Omental fat pad (tissue), 4 donors: ENCODE measurements around the gene SECISBP2L. TPM values are rescaled to one million over a fixed set of nuclear protein-coding genes. Genes with fewer than 3 reads are reported as not detected.

ENCODE experiments used
- ATAC-seq: fragments of 150-250 bp; one replicate; pipeline ENCODE4 v1.9.1; 2016; ENCODE audit warnings: mild to moderate bottlenecking, moderate library complexity; ENCODE audit not compliant: low FRiP score
- DNase-seq: peaks from one replicate; pipeline ENCODE4 v3.0.0-alpha.2; 2019; ENCODE audit warnings: low spot score
- total RNA-seq, 4 donors: library from RNA; depleted of rRNA; stranded (reverse); fragments of >200 nt; gene quantifications; one replicate each; pipeline ENCODE4 v1.1.0, GENCODE V29; 2016
- TF ChIP-seq, protein P1 (sequence below), 3 donors: fragments of 450-650 bp; IDR thresholded peaks; one replicate each; pipeline ENCODE4 v1.5.1; 2016 to 2017; ENCODE audit warnings: antibody characterized with exemption in 3 of 3, mild to moderate bottlenecking in 3 of 3, moderate library complexity in 2 of 3

The SECISBP2L gene
- total RNA-seq, 4 donors from 2014 or later = 31.0 to 56.7 (median 50.0) TPM

DNA sequence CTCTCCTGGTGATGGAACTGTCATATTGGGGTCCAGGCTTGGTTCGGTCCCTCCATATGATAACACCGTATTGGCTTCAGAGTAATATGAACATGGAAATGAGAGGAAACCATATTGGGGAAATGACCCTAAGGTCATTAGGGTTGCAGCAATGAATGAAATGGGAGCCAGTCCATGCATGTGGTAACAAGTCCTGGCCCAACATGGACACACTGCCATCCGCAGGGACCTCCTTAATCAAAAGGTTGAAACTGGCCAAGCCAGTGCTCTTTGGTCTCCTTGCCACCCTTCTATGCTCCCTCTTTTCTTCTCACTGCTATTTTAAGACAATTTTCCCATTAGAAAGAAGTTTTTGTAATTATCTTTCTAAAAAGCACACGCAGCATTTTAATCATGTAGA lies 90.9 kb downstream of the SECISBP2L start:
- TF ChIP-seq, protein P1, sequence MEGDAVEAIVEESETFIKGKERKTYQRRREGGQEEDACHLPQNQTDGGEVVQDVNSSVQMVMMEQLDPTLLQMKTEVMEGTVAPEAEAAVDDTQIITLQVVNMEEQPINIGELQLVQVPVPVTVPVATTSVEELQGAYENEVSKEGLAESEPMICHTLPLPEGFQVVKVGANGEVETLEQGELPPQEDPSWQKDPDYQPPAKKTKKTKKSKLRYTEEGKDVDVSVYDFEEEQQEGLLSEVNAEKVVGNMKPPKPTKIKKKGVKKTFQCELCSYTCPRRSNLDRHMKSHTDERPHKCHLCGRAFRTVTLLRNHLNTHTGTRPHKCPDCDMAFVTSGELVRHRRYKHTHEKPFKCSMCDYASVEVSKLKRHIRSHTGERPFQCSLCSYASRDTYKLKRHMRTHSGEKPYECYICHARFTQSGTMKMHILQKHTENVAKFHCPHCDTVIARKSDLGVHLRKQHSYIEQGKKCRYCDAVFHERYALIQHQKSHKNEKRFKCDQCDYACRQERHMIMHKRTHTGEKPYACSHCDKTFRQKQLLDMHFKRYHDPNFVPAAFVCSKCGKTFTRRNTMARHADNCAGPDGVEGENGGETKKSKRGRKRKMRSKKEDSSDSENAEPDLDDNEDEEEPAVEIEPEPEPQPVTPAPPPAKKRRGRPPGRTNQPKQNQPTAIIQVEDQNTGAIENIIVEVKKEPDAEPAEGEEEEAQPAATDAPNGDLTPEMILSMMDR (IDR thresholded peaks at IDR 0.05) = no peak
- no peak for ATAC-seq

DNA sequence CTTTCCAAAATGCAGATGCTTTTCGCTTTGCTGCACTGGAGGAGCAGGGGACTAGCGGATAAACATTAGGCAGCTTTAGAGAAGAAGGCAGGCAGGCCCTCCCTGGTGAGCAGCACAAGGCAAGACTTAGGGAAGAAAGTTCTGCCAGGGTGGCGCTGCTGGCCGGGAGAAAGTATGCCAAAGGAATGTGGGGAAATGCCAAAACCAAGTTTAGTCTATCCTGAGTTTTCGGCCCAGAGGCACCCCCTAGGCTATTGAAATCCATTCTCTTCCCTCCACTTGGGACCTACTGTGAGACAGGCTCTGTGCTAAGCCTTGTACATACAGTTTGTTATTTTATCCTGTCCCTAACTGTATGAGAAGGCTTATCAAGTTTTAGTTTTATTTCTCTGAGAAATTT lies 91.7 kb downstream of the SECISBP2L start:
- peak; percentile 44 for ATAC-seq
- no peak for DNase-seq
- TF ChIP-seq, protein P1 (IDR thresholded peaks at IDR 0.05) = no peak

More for the DNA sequence above, 90.9 kb downstream of the SECISBP2L start:
- DNase-seq = no peak

DNA sequence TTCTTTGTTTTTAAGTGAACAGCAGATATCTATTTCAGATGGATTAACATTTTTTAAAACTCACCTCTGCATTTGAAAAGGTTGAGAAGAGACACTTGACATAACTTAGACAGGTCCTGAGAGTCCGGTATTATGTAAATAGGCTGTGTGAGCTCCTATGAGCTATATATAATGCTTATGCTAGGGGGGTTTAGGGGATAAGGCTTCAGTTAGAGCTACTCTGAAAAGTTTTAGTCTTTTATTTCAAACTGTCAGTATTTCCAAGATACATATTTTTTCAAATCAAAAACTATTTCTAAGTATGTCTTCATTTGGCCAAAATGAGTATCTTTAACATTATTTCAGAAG lies 99.4 kb downstream of the SECISBP2L start:
- DNase-seq = no peak
- TF ChIP-seq, protein P1 (IDR thresholded peaks at IDR 0.05) = no peak
- ATAC-seq = no peak

DNA sequence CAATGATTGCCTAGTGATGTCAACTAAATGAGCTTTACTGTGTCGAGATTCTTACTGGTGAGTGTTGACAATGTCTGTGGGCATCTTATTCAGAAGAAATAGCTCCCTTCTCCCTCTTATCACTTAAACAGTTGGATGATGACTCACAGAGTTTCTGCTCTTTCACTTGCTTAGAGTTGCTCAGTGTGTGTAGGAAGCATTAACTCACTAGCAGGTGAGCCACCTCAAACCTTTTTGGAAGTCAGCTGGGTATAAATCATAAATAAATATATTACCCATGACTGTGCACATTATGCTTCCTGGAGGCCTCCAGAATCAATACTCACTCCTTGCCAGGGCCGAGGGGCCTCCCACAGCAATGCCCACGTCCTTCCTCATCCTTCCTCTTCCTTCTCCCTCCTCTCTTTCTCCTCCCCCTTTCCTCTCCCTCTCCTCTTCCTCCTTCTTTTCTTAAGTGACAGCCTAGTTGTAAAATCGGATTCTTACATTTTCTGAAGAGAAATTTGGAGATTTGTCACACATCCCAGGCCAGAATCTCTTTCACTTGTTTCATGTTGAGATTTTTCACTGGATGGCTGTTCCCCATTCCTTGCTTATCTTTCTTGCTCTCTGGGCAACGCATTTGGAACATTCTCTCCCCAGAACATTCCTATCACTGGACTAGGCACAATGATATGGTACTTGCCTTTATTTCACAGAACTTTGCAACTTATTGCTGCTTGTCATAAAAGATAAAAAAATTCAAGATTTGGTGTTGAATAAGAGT lies 100.0 kb downstream of the SECISBP2L start:
- TF ChIP-seq, protein P1 (IDR thresholded peaks at IDR 0.05) = no peak
- DNase-seq = no peak
- peak; percentile 98 for ATAC-seq

DNA sequence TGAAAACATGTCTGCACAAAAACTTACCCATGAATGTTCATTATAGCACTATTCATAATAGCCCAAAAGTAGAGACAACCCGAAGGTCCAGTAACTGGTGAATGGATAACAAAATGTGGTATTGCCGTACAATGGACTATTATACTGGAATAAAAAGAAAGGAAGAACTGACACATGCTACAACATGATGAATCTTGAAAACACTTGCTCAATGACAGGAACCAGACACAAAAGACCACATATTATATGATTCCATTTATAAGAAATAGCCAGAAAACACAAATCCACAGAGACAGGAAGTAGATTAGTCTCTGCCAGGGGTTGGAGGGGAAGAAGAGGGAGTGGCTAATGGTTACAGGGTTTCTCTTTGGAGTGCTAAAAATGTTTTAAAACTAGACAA lies 100.9 kb downstream of the SECISBP2L start:
- no peak for ATAC-seq
- no peak for DNase-seq
- TF ChIP-seq, protein P1 (IDR thresholded peaks at IDR 0.05) = no peak

DNA sequence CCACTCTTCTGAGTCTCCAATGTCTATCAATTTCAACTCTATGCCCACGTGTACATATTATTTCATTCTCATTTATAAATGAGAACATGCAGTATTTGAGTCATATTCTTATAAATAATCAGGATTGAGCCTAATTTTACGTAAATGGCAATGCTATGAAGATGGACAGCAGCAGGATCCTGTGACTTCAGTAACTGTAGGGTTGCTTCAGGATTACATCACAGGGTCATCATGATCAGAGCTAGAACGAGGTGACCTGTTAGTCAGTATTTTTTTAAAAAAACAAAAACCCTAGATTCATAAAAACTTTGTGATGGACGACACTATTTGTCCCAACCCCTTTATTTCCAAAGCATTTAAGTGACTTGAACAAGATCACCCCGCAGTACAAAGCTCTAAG lies 104.3 kb downstream of the SECISBP2L start:
- ATAC-seq = no peak
- no peak for DNase-seq
- TF ChIP-seq, protein P1 (IDR thresholded peaks at IDR 0.05) = no peak

DNA sequence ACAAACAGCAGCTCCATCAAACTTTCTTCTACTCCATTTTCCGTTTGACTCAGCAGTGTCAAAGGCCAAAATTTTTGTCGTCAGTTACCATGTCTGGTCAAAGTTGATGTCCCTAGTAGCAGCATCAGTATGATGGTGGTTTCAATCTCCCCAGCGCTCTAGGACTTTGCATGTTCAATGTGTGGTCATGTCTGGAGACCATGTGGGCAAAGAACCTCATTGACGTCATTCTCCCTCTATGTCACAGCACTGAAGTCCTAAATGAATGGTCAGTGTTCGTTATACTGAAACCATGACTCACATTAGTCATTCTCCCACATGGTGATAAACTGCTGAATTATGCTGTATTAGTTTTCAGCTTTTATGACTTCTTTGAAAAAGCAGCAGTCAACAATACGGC lies 105.7 kb downstream of the SECISBP2L start:
- DNase-seq = no peak
- TF ChIP-seq, protein P1 (IDR thresholded peaks at IDR 0.05) = no peak
- ATAC-seq = no peak
